Measurements from ENCODE around the gene CHSY1. TPM values are rescaled to one million over a fixed set of nuclear protein-coding genes. Genes with fewer than 3 reads are reported as not detected.

The CHSY1 gene
- total RNA-seq, 1 experiment from 2014 or later: 59.1 TPM

DNA sequence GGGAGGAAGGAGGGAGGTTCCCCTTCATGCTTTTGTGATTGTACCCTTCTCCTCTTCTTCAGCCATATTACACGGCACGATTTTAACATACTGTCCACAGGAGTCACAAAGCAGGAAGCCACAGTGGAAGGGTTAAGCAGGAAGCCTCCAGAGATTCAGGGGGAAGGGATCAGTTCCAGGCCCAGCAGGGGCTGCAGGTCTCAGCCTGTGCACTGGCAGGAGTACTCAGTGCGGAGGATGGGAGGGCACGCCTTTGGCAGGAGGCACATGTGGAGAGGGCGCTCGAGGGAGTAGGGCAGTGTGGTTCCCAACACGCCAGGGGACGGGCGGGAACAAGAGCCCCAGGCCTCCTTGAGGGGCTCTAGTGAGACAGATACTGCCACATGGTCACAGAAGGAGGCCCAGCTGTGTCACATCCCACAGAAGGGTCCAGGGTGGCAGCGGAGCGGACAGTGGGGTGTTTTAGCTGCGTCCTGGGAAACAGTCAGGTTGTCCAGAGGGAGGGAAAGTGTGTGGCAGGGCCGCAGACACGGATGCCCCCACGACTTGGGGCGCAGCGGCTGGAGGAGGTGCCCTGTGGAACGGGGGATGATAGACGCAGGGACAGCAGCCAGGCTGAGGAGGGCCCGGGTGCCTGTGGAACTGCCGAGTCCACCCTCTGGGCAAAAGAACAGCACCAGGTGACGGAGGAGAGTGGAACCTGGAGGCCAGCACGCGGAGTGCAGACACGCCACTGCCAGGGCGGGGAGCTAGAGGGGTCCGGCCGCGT is 77.5 kb downstream of the CHSY1 start:
- POLR2A ChIA-PET: interaction anchor here (0.6 kb wide), 1 partner anchor 60 kb away, joined by 3 read pairs; no protein-coding TSS in a partner anchor
- ATAC-seq (no peak), DNase-seq (ENCODE audit: low spot score) (no peak)
- H3K4me3 Mint-ChIP-seq: no peak overlapping the region
- peaks cover 42% of the 10 kb centered on the region for H3K4me1 Mint-ChIP-seq
- H3K27ac Mint-ChIP-seq: peak overlapping the region; percentile 73; the same call in 1 of the 2 replicates
- no peaks in the 10 kb centered on the region for H3K27me3 Mint-ChIP-seq (ENCODE audit: low read depth)
- H3K36me3 Mint-ChIP-seq: peaks cover 48% of the 10 kb centered on the region
- H3K9me3 Mint-ChIP-seq: no peaks in the 10 kb centered on the region
- CTCF ChIA-PET: no interaction called here
- TF ChIP-seq SMAD4 (CRISPR knock-in tag; IDR thresholded peaks at IDR 0.05) (no peak), TEAD4 (CRISPR knock-in tag; IDR thresholded peaks at IDR 0.05) (no peak), ZNF263 (CRISPR knock-in tag; IDR thresholded peaks at IDR 0.05; ENCODE audit: low read depth) (no peak), ESRRA (CRISPR knock-in tag; IDR thresholded peaks at IDR 0.05; ENCODE audit: borderline replicate concordance) (no peak), FOXJ3 (CRISPR knock-in tag; IDR thresholded peaks at IDR 0.05; ENCODE audit: borderline replicate concordance) (no peak), ZNF219 (CRISPR knock-in tag; IDR thresholded peaks at IDR 0.05; ENCODE audit: borderline replicate concordance) (no peak), OVOL2 (CRISPR knock-in tag; IDR thresholded peaks at IDR 0.05; ENCODE audit: borderline replicate concordance) (no peak)
- TF ChIP-seq, protein P1, sequence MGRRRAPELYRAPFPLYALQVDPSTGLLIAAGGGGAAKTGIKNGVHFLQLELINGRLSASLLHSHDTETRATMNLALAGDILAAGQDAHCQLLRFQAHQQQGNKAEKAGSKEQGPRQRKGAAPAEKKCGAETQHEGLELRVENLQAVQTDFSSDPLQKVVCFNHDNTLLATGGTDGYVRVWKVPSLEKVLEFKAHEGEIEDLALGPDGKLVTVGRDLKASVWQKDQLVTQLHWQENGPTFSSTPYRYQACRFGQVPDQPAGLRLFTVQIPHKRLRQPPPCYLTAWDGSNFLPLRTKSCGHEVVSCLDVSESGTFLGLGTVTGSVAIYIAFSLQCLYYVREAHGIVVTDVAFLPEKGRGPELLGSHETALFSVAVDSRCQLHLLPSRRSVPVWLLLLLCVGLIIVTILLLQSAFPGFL (CRISPR knock-in tag; IDR thresholded peaks at IDR 0.05; ENCODE audit: borderline replicate concordance): no peak
- TF ChIP-seq, protein P2, sequence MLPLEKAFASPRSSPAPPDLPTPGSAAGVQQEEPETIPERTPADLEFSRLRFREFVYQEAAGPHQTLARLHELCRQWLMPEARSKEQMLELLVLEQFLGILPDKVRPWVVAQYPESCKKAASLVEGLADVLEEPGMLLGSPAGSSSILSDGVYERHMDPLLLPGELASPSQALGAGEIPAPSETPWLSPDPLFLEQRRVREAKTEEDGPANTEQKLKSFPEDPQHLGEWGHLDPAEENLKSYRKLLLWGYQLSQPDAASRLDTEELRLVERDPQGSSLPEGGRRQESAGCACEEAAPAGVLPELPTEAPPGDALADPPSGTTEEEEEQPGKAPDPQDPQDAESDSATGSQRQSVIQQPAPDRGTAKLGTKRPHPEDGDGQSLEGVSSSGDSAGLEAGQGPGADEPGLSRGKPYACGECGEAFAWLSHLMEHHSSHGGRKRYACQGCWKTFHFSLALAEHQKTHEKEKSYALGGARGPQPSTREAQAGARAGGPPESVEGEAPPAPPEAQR (CRISPR knock-in tag; IDR thresholded peaks at IDR 0.05): no peak
- TF ChIP-seq, protein P3, sequence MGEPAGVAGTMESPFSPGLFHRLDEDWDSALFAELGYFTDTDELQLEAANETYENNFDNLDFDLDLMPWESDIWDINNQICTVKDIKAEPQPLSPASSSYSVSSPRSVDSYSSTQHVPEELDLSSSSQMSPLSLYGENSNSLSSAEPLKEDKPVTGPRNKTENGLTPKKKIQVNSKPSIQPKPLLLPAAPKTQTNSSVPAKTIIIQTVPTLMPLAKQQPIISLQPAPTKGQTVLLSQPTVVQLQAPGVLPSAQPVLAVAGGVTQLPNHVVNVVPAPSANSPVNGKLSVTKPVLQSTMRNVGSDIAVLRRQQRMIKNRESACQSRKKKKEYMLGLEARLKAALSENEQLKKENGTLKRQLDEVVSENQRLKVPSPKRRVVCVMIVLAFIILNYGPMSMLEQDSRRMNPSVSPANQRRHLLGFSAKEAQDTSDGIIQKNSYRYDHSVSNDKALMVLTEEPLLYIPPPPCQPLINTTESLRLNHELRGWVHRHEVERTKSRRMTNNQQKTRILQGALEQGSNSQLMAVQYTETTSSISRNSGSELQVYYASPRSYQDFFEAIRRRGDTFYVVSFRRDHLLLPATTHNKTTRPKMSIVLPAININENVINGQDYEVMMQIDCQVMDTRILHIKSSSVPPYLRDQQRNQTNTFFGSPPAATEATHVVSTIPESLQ (CRISPR knock-in tag; IDR thresholded peaks at IDR 0.05): no peak
- TF ChIP-seq, protein P4, sequence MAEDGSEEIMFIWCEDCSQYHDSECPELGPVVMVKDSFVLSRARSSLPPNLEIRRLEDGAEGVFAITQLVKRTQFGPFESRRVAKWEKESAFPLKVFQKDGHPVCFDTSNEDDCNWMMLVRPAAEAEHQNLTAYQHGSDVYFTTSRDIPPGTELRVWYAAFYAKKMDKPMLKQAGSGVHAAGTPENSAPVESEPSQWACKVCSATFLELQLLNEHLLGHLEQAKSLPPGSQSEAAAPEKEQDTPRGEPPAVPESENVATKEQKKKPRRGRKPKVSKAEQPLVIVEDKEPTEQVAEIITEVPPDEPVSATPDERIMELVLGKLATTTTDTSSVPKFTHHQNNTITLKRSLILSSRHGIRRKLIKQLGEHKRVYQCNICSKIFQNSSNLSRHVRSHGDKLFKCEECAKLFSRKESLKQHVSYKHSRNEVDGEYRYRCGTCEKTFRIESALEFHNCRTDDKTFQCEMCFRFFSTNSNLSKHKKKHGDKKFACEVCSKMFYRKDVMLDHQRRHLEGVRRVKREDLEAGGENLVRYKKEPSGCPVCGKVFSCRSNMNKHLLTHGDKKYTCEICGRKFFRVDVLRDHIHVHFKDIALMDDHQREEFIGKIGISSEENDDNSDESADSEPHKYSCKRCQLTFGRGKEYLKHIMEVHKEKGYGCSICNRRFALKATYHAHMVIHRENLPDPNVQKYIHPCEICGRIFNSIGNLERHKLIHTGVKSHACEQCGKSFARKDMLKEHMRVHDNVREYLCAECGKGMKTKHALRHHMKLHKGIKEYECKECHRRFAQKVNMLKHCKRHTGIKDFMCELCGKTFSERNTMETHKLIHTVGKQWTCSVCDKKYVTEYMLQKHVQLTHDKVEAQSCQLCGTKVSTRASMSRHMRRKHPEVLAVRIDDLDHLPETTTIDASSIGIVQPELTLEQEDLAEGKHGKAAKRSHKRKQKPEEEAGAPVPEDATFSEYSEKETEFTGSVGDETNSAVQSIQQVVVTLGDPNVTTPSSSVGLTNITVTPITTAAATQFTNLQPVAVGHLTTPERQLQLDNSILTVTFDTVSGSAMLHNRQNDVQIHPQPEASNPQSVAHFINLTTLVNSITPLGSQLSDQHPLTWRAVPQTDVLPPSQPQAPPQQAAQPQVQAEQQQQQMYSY (CRISPR knock-in tag; IDR thresholded peaks at IDR 0.05): no peak

DNA sequence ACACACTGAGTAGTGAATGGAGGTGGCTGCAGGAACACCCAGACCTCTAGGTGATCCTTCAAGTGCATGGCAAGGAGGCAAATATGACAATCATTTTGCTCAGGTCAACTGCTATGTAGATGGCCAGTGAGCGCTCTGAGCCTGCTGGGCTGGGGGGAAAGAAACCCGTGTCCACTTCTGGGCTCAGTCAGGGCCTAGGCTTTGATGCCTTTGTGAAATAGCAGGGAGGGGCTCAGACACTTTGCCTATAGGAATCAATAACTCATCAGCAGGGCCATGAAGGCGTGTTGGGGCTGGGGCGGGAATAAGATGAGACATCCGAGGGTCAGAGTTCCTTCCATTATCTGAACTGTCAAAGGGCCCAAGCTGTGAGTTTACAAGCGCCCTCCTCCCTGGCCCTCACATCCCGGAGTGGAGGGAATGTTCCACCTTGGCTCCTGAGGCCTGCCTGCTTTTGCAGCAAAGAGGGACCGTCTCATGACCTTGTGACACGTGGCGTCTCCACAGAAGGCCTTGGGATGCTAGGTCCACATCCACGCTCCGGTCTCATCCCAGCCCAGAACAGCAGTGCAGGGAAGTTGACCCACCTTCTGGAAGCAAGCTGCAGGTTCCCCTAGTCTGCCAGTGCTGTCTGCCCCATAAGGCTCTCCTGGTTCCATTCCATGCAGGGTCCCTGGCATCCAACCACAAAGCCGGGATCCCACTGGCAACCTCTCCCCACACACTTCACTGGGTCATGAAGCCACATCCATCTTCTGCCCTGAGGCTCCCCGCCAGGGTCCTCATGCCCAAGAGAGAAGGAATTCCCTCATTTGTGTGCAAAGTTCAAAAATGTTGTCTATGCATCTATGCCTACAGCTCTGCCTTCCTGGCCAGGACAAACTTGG is 78.4 kb downstream of the CHSY1 start:
- peaks cover 43% of the 10 kb centered on the region for H3K36me3 Mint-ChIP-seq
- CTCF ChIA-PET: interaction anchor here (0.6 kb wide), 1 partner anchor 165 kb away, joined by 3 read pairs; no protein-coding TSS in a partner anchor
- H3K27me3 Mint-ChIP-seq (ENCODE audit: low read depth): no peaks in the 10 kb centered on the region
- peaks cover 35% of the 10 kb centered on the region for H3K4me1 Mint-ChIP-seq
- H3K27ac Mint-ChIP-seq: peak overlapping the region; percentile 73
- H3K9me3 Mint-ChIP-seq: no peaks in the 10 kb centered on the region
- ATAC-seq (no peak), DNase-seq (ENCODE audit: low spot score) (no peak)
- H3K4me3 Mint-ChIP-seq: no peak overlapping the region
- POLR2A ChIA-PET: no interaction called here
- TF ChIP-seq ZNF121 (CRISPR knock-in tag; IDR thresholded peaks at IDR 0.05): no peak
- TF ChIP-seq ZNF232 (CRISPR knock-in tag; IDR thresholded peaks at IDR 0.05): no peak
- no peak for TF ChIP-seq TEAD4 (CRISPR knock-in tag; IDR thresholded peaks at IDR 0.05)
- TF ChIP-seq, protein P5, sequence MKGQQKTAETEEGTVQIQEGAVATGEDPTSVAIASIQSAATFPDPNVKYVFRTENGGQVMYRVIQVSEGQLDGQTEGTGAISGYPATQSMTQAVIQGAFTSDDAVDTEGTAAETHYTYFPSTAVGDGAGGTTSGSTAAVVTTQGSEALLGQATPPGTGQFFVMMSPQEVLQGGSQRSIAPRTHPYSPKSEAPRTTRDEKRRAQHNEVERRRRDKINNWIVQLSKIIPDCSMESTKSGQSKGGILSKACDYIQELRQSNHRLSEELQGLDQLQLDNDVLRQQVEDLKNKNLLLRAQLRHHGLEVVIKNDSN (CRISPR knock-in tag; IDR thresholded peaks at IDR 0.05): no peak
- no peak for TF ChIP-seq IRF2 (CRISPR knock-in tag; IDR thresholded peaks at IDR 0.05; ENCODE audit: borderline replicate concordance, low read depth)
- no peak for TF ChIP-seq FOXJ3 (CRISPR knock-in tag; IDR thresholded peaks at IDR 0.05; ENCODE audit: borderline replicate concordance)
- TF ChIP-seq, protein P2 (CRISPR knock-in tag; IDR thresholded peaks at IDR 0.05): no peak
- TF ChIP-seq, protein P6, sequence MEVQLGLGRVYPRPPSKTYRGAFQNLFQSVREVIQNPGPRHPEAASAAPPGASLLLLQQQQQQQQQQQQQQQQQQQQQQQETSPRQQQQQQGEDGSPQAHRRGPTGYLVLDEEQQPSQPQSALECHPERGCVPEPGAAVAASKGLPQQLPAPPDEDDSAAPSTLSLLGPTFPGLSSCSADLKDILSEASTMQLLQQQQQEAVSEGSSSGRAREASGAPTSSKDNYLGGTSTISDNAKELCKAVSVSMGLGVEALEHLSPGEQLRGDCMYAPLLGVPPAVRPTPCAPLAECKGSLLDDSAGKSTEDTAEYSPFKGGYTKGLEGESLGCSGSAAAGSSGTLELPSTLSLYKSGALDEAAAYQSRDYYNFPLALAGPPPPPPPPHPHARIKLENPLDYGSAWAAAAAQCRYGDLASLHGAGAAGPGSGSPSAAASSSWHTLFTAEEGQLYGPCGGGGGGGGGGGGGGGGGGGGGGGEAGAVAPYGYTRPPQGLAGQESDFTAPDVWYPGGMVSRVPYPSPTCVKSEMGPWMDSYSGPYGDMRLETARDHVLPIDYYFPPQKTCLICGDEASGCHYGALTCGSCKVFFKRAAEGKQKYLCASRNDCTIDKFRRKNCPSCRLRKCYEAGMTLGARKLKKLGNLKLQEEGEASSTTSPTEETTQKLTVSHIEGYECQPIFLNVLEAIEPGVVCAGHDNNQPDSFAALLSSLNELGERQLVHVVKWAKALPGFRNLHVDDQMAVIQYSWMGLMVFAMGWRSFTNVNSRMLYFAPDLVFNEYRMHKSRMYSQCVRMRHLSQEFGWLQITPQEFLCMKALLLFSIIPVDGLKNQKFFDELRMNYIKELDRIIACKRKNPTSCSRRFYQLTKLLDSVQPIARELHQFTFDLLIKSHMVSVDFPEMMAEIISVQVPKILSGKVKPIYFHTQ (CRISPR knock-in tag; IDR thresholded peaks at IDR 0.05): no peak

Measured in WTC11 (cell line).